Endothelial cell of umbilical vein (primary cell): ENCODE data around the gene JDP2. TPM values are rescaled to one million over a fixed set of nuclear protein-coding genes. Genes with fewer than 3 reads are reported as not detected.

ENCODE experiments used
- BruUV-seq: library from RNA; stranded (reverse); fragments of 400-500 nt; replicated peaks from 2 replicates; lab custom pipeline; 2021; lab: Mats Ljungman, UMichigan
- CTCF ChIA-PET: fragments of 300-600, 350-600 bp; sonication (Branson Sonifier 250); formaldehyde crosslinking; loops from one replicate; lab custom pipeline; 2021; ENCODE audit warnings: antibody characterized with exemption, inconsistent platforms; lab: Charles Lee
- POLR2A ChIA-PET: fragments of 300-600, 350-600 bp; sonication (Branson Sonifier 250); formaldehyde crosslinking; loops from one replicate; lab custom pipeline; 2021; ENCODE audit warnings: antibody characterized with exemption, inconsistent platforms; lab: Charles Lee
- DNase-seq: peaks from one replicate; pipeline ENCODE4 v3.0.0-alpha.2; 2011; ENCODE audit warnings: low read depth, low spot score
- FAIRE-seq: peaks from 2 replicates; lab custom pipeline; 2011; peaks lifted over from hg19 to GRCh38; lab: Jason Lieb, UNC
- H2AFZ ChIP-seq: 2 replicates; pipeline ENCODE4 v1.6.0; 2012; ENCODE audit warnings: low read depth, low read length, control low read depth, inconsistent platforms
- H3K27ac ChIP-seq: 2 replicates; pipeline ENCODE4 v1.5.1; 2011; ENCODE audit warnings: low read depth, mild to moderate bottlenecking, control low read depth, low read length, moderate library complexity; ENCODE audit not compliant: insufficient read depth
- H3K27me3 ChIP-seq, 2 experiments: 2 replicates each; pipeline versions ENCODE4 v1.6.0 to v1.6.1; 2011; ENCODE audit warnings: low read length in 2 of 2, mixed read lengths in 1 of 2; ENCODE audit not compliant: control insufficient read depth in 2 of 2, insufficient read depth in 2 of 2
- H3K36me3 ChIP-seq, 2 experiments: 2 replicates in 1 of 2; 3 replicates in 1 of 2; pipeline ENCODE4 v1.5.1; 2011; ENCODE audit warnings: low read length in 2 of 2, mild to moderate bottlenecking in 1 of 2, moderate library complexity in 1 of 2; ENCODE audit not compliant: control insufficient read depth in 2 of 2, insufficient read depth in 2 of 2; ENCODE audit errors: extremely low read depth in 1 of 2
- H3K4me1 ChIP-seq: 3 replicates; pipeline ENCODE4 v1.5.1; 2011; ENCODE audit warnings: mild to moderate bottlenecking, low read length; ENCODE audit not compliant: control insufficient read depth, insufficient read depth; ENCODE audit errors: extremely low read depth
- H3K4me2 ChIP-seq: 2 replicates; pipeline ENCODE4 v1.6.1; 2011; ENCODE audit warnings: low read length, control low read depth, mixed read lengths; ENCODE audit not compliant: insufficient read depth
- H3K4me3 ChIP-seq, 3 experiments: fragments of 200-600 bp in 1 of 3; sonication (generic), shearing (Covaris generic) in 1 of 3; replicated peaks in 1 of 3; 2 replicates each; pipeline ENCODE4 v1.5.1; 2011 to 2016; ENCODE audit warnings: control low read depth in 3 of 3, low read length in 3 of 3, mild to moderate bottlenecking in 2 of 3, inconsistent platforms in 1 of 3, low read depth in 1 of 3, moderate library complexity in 1 of 3; ENCODE audit not compliant: insufficient read depth in 1 of 3
- H3K79me2 ChIP-seq: 2 replicates; pipeline ENCODE4 v1.6.0; 2012; ENCODE audit warnings: low read length, inconsistent platforms; ENCODE audit not compliant: control insufficient read depth, insufficient read depth
- H3K9ac ChIP-seq: replicated peaks from 2 replicates; pipeline ENCODE3; 2011; ENCODE audit warnings: low read length, control low read depth; ENCODE audit not compliant: insufficient read depth; ENCODE audit errors: extremely low read depth
- H3K9me1 ChIP-seq: replicated peaks from 3 replicates; pipeline ENCODE4 v1.6.0; 2011; ENCODE audit warnings: mild to moderate bottlenecking, low read length; ENCODE audit not compliant: control insufficient read depth, insufficient read depth; ENCODE audit errors: extremely low read depth
- H3K9me3 ChIP-seq: replicated peaks from 2 replicates; pipeline ENCODE4 v1.5.1; 2012; ENCODE audit warnings: low read length, inconsistent platforms; ENCODE audit not compliant: control insufficient read depth, insufficient read depth
- H4K20me1 ChIP-seq: replicated peaks from 2 replicates; pipeline ENCODE3; 2011; ENCODE audit warnings: mild to moderate bottlenecking, low read length; ENCODE audit not compliant: control insufficient read depth, insufficient read depth; ENCODE audit errors: extremely low read depth
- FOS ChIP-seq: IDR thresholded peaks from 2 replicates; pipeline ENCODE4 v1.6.1; 2011; ENCODE audit warnings: mild to moderate bottlenecking, low read length, moderate library complexity, borderline replicate concordance; ENCODE audit not compliant: insufficient read depth
- MAX ChIP-seq: IDR thresholded peaks from 2 replicates; pipeline ENCODE4 v1.6.1; 2011; ENCODE audit not compliant: insufficient read depth, insufficient read length
- MYC ChIP-seq: IDR thresholded peaks from one replicate; pipeline ENCODE4 v1.6.1; 2011; ENCODE audit warnings: mild to moderate bottlenecking, low read depth, low read length
- dilution Hi-C: fragments of 300-500 bp; cut with MboI; formaldehyde crosslinking; loops from one replicate; pipeline ENCODE4 v1.15.0; 2019; ENCODE audit warnings: low sequenced_read_pairs; ENCODE audit not compliant: extremely low pct_ligation_motif_present
- intact Hi-C: fragments of 100-400 bp; cut with micrococcal nuclease; formaldehyde crosslinking; loops from one replicate; pipeline ENCODE4 v1.10.0; 2022
- polyA plus RNA-seq, 4 experiments: library from polyadenylated mRNA; depleted of rRNA in 3 of 4; stranded (reverse) in 3 of 4; unstranded in 1 of 4; fragments of >200 nt; gene quantifications; 2 replicates each; pipeline versions ENCODE4 v1.2.1 to v1.2.3, GENCODE V29; 2011 to 2012; ENCODE audit warnings: missing spikeins in 1 of 4
- total RNA-seq: library from RNA; stranded (reverse); gene quantifications from 2 replicates; pipeline ENCODE4 v1.2.3, GENCODE V29; 2021
- TF ChIP-seq, protein P1 (sequence below), 2 donors: IDR thresholded peaks; 1 replicate in 1 of 2; 2 replicates in 1 of 2; pipeline ENCODE4 v1.5.1; 2011; ENCODE audit warnings: low read length in 2 of 2, mild to moderate bottlenecking in 2 of 2, moderate library complexity in 2 of 2, control low read depth in 1 of 2, inconsistent platforms in 1 of 2, low read depth in 1 of 2; ENCODE audit not compliant: insufficient read depth in 1 of 2; ENCODE audit errors: extremely low read depth in 1 of 2

Gene JDP2
- total and polyA plus RNA-seq, 2 donors (not counting 3 experiments of a cell fraction or from before 2014, with no cell fraction given): 3.2 to 10.6 TPM

GRCh38 chr14:75456997-75457335 lies 29.1 kb downstream of the JDP2 start:
- no peak for FAIRE-seq
- POLR2A ChIA-PET: no interaction called here

More at GRCh38 chr14:75456997-75457335, 29.1 kb downstream of the JDP2 start:
- DNase-seq: no peak
- Histone ChIP-seq H3K27ac (no peak overlapping the region), H2AFZ (no peak overlapping the region), H3K36me3 (no peaks in the 10 kb centered on the region), H3K79me2 (no peaks in the 10 kb centered on the region), H3K4me1 (no peaks in the 10 kb centered on the region), H3K9me3 (no peaks in the 10 kb centered on the region), H3K9me1 (no peaks in the 10 kb centered on the region), H4K20me1 (no peaks in the 10 kb centered on the region), H3K27me3 (no peaks in the 10 kb centered on the region), H3K4me2 (no peak overlapping the region), H3K9ac (no peak overlapping the region), H3K4me3 (no peak overlapping the region)
- no TSS peak for BruUV-seq
- CTCF ChIA-PET: interaction anchor here (0.8 kb wide), 1 partner anchor 32 kb away, joined by 3 read pairs; no protein-coding TSS in a partner anchor
- intact Hi-C loops: no loop called here
- dilution Hi-C loops: no loop called here
- TF ChIP-seq MAX (no peak), FOS (no peak), MYC (no peak)
- TF ChIP-seq, protein P1, sequence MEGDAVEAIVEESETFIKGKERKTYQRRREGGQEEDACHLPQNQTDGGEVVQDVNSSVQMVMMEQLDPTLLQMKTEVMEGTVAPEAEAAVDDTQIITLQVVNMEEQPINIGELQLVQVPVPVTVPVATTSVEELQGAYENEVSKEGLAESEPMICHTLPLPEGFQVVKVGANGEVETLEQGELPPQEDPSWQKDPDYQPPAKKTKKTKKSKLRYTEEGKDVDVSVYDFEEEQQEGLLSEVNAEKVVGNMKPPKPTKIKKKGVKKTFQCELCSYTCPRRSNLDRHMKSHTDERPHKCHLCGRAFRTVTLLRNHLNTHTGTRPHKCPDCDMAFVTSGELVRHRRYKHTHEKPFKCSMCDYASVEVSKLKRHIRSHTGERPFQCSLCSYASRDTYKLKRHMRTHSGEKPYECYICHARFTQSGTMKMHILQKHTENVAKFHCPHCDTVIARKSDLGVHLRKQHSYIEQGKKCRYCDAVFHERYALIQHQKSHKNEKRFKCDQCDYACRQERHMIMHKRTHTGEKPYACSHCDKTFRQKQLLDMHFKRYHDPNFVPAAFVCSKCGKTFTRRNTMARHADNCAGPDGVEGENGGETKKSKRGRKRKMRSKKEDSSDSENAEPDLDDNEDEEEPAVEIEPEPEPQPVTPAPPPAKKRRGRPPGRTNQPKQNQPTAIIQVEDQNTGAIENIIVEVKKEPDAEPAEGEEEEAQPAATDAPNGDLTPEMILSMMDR (IDR thresholded peaks at IDR 0.05; ENCODE audit: extremely low read depth in 1 of 2, insufficient read depth in 1 of 2, low read depth in 1 of 2, low read length in 2 of 2): no peak
